ENCODE data around the gene MATN1.

DNA sequence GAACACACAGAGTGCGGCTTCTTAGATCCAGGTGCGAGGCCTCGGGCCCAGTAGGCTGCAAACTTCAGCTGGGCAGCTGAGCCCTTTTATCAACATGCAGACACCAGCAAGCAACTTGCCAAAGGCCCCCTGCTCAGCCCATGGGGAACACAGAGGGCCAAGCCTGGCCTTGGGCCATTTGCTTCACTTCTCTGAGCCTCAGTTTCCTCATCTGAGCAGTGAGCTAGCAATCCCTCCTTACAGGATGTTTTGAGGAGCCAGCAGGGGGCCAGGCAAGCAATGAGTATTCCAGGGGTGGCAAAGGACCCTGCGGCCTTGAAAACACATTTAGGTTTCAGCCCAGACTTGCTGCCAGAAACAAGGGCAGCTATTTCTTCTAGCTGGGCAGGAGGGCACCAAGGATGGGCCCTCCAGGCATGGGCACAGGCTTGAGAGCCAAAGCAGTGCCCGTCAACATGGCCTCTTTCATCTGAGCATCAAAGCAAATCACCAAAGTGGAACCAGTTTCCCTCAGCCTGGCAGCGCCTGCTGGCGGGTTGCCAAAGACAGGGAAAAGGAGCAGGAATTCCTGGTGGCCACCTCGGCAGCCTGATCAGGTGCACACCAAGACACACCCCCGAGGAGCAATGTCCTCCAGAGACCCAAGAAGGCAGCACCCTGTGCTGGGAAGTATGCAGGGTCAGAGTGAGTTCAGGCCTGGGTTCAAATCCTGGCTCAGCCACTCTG is 1.4 kb downstream of the MATN1 start:
- no peak for TF ChIP-seq POLR2A (IDR thresholded peaks at IDR 0.05; ENCODE audit: low read length)
- no peak for TF ChIP-seq GATA1 (IDR thresholded peaks at IDR 0.05; ENCODE audit: low read depth, low read length)
